ENCODE measurements around the gene GSN. TPM values are rescaled to one million over a fixed set of nuclear protein-coding genes. Genes with fewer than 3 reads are reported as not detected.

Gene GSN
- total RNA-seq, 2 donors from 2014 or later: 1,444 to 3,478 TPM

DNA sequence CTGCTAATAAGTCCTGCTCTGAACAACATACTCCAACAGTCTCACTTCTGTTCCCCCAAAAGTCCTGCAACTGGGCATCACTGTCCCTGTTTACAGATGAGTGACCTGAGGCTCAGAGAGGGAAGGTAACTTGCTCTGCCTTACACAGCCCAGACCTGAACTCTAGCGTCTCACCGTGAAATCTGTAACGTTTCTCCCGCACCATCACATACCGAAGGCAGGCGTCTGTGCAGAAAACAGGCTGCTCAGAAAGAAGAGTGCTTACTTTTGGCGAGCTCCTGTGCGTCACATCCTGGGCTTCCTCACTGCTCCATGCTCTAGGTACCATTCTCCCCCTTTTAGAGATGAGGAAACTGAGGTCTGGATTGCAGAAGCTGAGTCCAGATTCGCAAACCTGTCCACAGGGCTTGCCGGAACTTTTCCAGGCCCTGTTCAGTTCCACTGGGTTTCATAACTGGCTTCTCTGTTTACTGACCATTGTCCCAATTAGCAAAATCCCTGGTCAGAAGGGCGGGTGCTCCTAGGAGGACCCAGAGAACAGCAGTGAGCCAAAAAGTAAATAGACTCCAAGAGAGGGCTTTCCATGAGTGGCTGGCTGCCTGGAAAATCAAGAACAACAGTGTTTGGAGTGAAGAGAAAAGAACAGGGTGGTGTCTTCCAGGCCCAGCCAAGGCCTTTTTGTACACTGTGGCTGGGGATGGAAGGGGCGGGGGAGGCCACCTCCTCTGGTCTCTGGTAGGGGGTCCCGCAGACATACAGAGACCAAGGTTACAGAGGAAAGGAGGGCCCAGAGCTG is 27.1 kb downstream of the GSN start:
- H3K27ac ChIP-seq: peak overlapping the region; percentile 87 to 97
- no peaks in the 10 kb centered on the region for H3K27me3 ChIP-seq
- H3K4me1 ChIP-seq: peaks cover 0 to 91% of the 10 kb centered on the region in 2 donors
- no peaks in the 10 kb centered on the region for H3K9me3 ChIP-seq
- TF ChIP-seq, protein P1, sequence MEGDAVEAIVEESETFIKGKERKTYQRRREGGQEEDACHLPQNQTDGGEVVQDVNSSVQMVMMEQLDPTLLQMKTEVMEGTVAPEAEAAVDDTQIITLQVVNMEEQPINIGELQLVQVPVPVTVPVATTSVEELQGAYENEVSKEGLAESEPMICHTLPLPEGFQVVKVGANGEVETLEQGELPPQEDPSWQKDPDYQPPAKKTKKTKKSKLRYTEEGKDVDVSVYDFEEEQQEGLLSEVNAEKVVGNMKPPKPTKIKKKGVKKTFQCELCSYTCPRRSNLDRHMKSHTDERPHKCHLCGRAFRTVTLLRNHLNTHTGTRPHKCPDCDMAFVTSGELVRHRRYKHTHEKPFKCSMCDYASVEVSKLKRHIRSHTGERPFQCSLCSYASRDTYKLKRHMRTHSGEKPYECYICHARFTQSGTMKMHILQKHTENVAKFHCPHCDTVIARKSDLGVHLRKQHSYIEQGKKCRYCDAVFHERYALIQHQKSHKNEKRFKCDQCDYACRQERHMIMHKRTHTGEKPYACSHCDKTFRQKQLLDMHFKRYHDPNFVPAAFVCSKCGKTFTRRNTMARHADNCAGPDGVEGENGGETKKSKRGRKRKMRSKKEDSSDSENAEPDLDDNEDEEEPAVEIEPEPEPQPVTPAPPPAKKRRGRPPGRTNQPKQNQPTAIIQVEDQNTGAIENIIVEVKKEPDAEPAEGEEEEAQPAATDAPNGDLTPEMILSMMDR (IDR thresholded peaks at IDR 0.05): no peak
- H3K36me3 ChIP-seq: no peaks in the 10 kb centered on the region
- peak overlapping the region; percentile 3 for H3K4me3 ChIP-seq
- peak; percentile 91 for DNase-seq (ENCODE audit: low spot score)

GRCh38 chr9:121295662-121296191 is 27.8 kb downstream of the GSN start:
- Histone ChIP-seq H3K4me1 (peaks cover 0 to 87% of the 10 kb centered on the region in 2 donors), H3K27ac (peak overlapping the region; percentile 87 to 97), H3K9me3 (no peaks in the 10 kb centered on the region), H3K36me3 (no peaks in the 10 kb centered on the region), H3K27me3 (no peaks in the 10 kb centered on the region), H3K4me3 (no peak overlapping the region)
- DNase-seq (ENCODE audit: low spot score): no peak
- TF ChIP-seq, protein P1 (IDR thresholded peaks at IDR 0.05): no peak

GRCh38 chr9:121296213-121297127 is 28.5 kb downstream of the GSN start:
- H3K36me3 ChIP-seq: no peaks in the 10 kb centered on the region
- no peaks in the 10 kb centered on the region for H3K27me3 ChIP-seq
- H3K9me3 ChIP-seq: no peaks in the 10 kb centered on the region
- peaks cover 0 to 87% of the 10 kb centered on the region in 2 donors for H3K4me1 ChIP-seq
- no peak for DNase-seq (ENCODE audit: low spot score)
- H3K4me3 ChIP-seq: no peak overlapping the region
- H3K27ac ChIP-seq: peak overlapping the region; percentile 87 to 97
- TF ChIP-seq, protein P1 (IDR thresholded peaks at IDR 0.05): no peak

DNA sequence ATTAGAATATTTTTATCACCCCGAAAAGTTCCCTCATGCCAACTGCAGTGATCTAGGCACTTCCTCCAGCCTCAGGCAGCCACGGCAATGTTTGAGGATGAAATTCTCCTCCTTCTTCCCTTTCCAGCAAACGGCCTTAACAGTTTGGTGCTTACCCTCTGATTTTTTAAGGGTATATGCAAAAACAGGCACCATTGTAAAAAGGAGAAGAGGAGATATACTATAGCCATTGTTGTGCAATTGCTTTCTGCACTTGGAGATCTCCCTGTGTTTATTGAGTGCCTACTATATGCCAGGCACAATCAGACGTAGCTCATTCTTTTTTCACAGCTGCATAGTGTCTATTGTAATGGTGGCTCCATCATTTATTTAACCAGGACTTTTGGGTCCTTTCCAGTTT is 29.4 kb downstream of the GSN start:
- Histone ChIP-seq H3K4me3 (no peak overlapping the region), H3K9me3 (no peaks in the 10 kb centered on the region), H3K4me1 (peaks cover 0 to 87% of the 10 kb centered on the region in 2 donors), H3K36me3 (peaks cover 7% of the 10 kb centered on the region), H3K27ac (peak overlapping the region; percentile 87 to 97), H3K27me3 (no peaks in the 10 kb centered on the region)
- TF ChIP-seq, protein P1 (IDR thresholded peaks at IDR 0.05): no peak
- no peak for DNase-seq (ENCODE audit: low spot score)

DNA sequence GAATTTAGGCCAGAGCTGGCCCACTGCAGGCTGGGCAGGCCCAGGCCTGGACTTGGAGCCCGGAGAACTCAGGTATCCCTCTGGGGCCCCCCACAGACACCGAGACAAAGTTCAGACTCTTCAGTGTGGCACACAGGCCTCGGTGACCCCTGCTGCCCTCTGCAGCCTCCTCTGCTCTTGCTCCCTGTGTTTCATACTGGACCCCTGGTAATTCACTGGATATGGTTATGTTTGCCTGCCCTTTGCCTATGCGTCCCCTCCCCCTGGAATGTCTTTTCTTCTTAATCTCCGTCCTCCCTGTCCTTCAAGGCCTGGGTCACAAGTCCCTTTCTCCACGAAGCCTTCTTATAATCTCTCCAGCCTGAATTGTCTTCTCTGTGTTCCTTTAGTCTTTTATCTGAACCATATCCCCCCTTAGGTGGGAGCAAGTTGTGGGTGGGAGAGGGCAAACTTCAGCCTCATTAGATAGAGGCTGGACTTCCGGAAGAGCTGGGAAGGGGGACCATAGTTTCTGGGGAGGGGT is 30.1 kb downstream of the GSN start:
- H3K36me3 ChIP-seq: peaks cover 14% of the 10 kb centered on the region
- H3K27ac ChIP-seq: peak overlapping the region; percentile 87 to 97
- TF ChIP-seq, protein P1 (IDR thresholded peaks at IDR 0.05): no peak
- H3K9me3 ChIP-seq: no peaks in the 10 kb centered on the region
- H3K27me3 ChIP-seq: no peaks in the 10 kb centered on the region
- peaks cover 0 to 87% of the 10 kb centered on the region in 2 donors for H3K4me1 ChIP-seq
- H3K4me3 ChIP-seq: no peak overlapping the region
- DNase-seq (ENCODE audit: low spot score): no peak

Measured in right atrium auricular region (tissue), 2 donors.